Inferior parietal cortex (tissue), 1 donor: ENCODE measurements around the gene SLC27A3.

Source experiments
- DNase-seq: peaks from one replicate; pipeline ENCODE4 v3.0.0-alpha.2; 2016; ENCODE audit errors: extremely low spot score

SLC27A3 gene, protein sequence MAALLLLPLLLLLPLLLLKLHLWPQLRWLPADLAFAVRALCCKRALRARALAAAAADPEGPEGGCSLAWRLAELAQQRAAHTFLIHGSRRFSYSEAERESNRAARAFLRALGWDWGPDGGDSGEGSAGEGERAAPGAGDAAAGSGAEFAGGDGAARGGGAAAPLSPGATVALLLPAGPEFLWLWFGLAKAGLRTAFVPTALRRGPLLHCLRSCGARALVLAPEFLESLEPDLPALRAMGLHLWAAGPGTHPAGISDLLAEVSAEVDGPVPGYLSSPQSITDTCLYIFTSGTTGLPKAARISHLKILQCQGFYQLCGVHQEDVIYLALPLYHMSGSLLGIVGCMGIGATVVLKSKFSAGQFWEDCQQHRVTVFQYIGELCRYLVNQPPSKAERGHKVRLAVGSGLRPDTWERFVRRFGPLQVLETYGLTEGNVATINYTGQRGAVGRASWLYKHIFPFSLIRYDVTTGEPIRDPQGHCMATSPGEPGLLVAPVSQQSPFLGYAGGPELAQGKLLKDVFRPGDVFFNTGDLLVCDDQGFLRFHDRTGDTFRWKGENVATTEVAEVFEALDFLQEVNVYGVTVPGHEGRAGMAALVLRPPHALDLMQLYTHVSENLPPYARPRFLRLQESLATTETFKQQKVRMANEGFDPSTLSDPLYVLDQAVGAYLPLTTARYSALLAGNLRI

DNA sequence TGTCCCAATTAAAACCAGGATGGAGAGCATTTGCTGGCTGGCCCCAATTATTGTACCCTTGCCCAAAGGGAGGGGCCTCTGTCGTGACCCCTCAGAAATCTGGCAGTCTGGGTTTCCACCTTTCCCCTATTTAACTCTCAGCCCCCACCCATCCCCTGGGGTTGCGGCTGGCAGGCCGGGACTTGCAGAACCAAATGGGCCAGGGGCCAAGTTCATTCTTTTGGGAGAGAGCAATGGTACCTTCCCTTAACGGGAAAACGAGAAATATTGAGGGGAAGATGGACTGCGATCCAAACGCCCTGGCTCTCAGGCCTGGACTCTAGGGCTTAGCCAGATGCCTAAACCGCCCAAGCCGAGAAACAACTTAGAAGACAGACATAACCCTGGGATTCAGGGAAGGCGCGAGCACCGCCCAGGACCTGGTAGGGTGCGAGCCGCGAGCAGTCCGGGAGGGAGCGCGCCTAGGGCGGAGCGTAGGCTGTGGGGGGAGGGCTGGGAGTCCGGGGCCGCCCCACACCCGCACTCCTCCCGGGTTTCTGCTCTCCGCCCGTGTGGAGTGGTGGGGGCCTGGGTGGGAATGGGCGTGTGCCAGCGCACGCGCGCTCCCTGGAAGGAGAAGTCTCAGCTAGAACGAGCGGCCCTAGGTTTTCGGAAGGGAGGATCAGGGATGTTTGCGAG, at the start of gene SLC27A3:
Gene SLC27A3 (plus strand): TSS at position 628 of the 678 bp plus-strand sequence. CDS start 91 bp downstream, outside the sequence.
- no peak for DNase-seq

DNA sequence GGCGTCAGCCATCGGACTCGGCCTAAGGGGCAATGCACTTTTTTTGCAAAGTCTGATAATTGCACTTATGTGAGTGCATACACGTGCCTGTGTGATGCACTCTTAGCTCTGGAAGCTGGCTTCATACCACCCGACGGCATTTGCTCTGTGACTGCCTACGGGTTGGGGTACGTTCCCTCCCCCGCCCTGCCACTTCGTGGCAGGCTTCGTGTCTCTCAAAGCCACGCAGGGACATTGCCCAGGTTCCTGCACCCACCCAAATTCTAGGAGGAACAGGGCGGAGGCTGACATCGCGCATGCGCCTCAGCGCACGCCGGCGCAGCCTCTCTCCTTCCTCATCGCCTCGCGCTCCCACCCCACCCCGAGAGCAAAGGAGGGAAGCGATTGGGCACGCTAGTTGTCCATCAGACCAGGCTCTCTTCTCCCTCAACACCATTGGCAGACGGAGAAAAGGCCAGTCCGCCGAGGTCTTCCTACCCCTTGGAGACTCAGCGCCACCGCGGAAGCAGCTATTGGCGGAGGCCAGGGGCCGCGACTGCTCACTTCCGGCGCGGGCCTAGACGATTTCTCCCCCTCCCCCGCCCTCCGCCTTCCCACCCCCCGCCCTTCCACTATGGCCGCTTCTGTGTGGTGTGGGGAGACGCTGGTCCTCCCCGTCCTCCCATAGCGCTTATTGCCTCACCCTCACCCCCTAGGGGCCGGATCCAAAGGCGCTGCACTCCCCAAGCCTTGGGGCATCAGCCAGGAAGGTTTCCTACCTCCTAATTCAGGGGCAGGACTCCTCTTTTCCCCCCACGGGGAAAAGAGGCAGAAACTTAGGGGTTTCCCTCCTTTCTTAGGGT, 47.5 kb upstream of the SLC27A3 start, which contains the start of gene INTS3:
Gene INTS3 (plus strand): TSS at position 588 of the 842 bp plus-strand sequence. CDS start 585 bp downstream, outside the sequence.
- DNase-seq: peak; percentile 99

DNA sequence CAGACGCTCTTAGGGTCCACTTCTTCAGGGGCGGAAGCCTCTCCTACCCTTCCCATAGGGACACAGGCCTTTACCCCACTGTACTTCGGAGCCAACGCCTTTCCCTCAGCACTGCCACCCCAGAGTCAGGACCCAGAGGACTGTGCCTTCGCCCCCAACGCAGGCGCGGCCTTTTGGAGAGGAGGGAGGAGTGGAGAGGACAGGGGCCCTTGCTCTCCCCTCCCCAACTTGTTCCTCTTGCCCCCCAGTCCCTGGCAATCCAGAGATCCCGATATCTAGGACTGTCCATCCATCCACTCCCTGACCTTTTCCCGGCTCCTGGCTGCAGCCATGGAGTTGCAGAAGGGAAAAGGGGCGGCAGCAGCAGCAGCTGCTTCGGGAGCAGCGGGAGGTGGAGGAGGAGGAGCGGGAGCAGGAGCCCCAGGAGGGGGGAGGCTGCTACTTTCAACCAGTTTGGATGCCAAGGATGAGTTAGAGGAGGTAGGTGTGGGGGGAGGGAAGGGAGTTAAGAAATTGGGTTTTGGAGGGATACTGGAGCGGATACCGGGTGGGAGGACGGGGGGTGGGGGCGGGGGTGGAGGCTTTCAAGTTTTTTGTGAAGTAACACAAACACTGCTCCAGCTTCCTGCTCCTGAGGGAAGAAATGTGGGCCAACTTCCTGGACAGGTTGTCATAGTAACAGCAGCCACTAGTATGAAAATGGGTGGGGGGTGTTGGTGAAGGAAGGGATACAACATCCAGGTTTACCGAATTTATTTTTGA, 46.7 kb upstream of the SLC27A3 start:
- no peak for DNase-seq

DNA sequence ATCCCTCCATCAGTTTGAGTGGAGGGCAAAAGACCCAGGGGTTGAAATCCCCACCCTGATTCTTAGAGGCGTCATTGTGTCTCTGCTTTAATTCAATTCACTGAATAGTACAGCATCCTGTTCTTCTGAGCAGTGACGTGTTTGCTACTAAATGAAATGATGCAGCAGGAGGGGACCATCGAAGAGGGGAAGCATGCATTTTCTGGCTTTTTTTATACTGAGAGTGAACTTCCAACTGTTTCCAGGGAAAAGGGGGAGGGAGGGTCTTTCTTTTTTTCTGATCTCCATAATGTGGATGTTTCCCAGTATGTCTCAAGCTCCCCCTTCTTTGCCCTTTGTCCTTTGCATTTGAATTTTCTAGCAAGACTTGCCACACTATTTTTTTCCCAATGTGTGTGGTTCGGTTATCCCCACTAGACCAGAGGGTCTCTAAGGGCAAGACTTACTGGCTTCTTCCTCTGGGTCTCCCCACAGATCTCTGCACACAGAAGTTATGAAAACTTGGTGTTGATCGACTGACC, 44.7 kb upstream of the SLC27A3 start:
- no peak for DNase-seq

DNA sequence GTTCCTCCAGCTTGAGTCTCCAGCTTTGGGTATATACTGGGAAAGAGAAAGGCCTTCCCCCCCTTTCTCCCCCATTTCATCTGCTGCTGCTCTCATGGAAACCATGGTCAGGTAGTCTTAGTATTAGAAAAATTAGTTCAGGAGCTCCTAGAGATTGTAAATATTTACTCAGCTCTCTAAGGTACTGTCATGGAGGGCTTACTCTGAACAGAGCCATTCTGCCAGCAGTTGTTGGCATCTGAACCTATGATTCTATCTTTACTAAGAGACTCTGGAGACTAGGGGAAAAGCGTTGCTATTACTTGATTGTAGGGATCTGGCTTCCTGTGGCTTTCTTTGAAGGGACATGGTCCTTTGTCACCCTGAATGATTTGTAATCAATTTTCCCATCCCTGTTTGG, 41.2 kb upstream of the SLC27A3 start:
- no peak for DNase-seq

DNA sequence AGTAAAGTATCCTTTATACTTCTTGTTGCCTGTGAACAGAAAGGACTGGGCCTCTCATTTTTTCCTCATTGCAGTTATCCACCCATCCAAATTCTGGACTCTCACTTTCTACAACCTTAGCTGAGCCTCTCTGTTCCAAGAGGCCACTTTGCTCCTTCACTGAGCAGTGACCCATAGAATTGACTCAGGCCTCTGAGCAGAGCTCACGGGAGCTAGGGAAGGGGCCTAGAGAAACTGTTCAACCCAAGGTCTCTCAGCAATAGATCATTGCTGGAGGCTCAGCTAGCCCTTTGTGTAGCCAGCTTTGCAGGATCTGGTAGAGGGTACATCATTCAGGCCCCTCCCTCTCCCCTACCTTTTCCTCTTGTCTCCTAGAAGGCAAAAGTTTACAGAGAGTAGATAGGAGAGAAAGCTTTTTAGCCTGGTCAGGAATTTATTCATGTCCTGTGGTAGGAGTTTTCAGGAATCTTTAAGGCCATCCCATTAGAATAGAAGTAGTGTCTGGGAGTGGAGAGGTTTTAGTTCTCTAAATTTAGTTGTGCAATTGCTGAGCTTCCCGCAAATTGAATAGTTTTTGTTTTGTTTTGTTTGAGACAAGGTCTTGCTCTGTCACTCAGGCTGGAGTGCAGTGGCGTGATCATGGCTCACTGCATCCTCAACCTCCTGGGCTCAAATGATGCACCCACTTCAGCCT, 40.7 kb upstream of the SLC27A3 start:
- no peak for DNase-seq

DNA sequence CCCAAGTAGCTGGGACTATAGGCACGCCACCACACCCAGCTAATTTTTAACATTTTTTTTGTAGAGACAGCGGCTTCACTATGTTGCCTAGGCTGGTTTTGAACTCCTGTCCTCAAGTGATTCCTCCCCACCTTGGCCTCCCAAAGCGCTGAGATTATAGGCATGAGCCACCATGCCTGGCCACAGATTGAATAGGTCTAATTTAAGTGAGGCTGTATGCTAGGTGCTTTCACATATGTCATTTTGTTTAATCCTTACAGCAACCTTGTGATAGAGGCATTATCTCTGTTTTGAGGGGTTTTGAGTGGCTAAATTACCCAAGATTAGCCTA, 40.2 kb upstream of the SLC27A3 start:
- DNase-seq: no peak

DNA sequence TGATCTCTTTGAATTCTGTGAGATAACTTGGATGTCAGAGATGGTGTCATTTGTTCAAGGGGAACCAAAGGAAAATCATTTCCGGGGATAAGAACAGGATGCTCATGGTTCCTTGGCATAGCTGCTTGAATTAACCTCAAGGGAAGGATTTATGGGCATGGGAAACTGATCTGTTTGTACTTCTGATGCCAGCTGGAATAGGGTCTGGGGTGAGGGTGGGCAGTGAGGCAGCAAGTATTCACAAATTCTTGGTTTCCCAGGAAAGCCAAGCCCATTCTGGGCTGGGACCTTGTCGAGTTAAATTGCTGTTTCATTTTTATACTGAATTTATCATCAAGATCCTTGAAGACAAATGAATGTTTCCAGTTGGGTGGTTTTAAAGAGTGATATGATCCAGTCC, 33.2 kb upstream of the SLC27A3 start:
- no peak for DNase-seq

DNA sequence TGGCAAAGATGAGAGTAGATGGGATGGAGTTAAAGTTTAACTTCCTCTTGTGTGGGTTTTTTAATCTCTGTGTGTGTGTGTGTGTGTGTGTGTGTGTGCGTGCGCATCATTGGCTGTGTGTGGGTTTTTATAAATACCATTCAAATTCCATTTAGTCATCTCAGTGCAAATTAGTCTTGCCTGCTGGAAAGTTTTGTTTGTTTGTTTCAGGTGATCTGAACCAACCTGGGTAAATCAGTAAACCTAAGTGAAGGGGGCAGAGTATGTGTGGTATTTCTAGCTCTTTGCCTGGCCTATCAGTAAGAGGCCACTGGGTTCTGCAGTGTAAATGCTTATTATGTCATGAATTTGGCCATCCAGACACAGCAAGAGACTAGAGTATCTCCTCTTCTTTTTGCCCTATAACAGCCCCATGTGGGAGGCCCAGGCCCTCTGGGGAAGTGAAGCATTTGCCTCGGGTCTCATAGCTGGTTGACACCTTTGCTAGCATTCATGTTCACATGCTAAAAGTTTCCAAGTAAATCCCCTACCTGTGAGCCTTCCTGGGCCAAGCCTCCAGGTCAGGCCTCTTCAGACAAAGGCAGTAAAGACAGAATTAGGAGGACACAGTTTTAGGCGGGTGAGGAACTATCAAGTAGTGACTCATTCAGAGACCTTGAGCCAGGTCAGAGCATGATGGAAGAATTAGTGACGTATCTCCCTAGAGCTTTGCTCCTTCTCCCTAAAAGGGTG, 32.6 kb upstream of the SLC27A3 start:
- no peak for DNase-seq

DNA sequence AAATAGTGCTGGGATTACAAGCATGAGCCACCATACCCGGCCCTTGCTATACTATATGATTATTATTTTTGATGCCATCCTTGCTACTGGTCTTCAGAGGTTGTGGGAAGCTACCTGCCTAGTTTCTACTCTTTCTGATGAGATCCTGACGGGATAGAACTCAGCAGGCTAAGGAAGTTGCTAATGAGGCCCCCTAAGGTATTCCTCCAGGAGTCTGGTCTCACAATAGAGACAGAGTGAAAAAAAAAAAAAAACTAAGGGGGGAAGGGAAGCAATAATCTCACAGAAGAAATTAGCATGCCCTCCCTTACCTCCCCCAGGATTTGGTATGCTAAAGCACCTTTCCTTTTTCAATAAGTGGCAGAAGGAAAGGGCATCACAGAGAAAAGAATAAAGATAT, 29.8 kb upstream of the SLC27A3 start:
- DNase-seq: no peak

DNA sequence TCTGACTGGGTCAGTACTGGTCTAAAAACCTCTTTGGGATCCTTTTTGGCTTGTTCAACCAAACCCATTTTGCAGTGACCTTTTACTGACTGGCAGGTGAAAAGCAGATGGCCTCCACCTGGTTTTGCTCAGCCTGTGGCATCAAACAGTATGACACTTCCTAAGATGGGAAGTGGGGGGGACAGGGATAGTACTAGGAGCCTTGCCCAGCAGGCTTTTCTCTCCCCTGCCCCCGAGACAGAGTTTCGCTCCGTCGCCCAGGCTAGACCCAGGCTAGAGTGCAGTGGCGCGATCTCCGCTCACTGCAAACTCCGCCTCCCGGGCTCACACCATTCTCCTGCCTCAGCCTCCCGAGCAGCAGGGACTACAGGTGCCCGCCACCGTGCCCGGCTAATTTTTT, 29.0 kb upstream of the SLC27A3 start:
- DNase-seq: no peak

DNA sequence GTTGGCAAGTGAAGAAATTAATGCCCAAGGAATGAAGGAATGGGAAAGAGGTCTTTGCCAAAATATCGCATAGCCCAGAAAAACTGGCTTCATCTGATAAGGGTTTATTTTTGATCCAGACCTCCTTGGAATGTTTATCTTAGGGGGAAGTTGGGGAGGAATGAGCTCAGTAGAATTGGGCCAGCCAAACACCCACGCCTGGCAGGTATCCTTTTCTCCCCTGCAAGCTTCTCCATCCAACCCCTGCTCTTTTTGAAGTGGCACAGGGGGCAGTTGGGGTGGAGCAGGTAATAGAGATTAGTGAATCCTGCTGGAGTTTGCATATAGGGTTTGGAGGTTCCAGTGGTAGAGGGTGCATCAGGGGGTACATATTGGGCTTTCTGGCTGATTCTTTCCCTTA, 26.3 kb upstream of the SLC27A3 start:
- DNase-seq: no peak

DNA sequence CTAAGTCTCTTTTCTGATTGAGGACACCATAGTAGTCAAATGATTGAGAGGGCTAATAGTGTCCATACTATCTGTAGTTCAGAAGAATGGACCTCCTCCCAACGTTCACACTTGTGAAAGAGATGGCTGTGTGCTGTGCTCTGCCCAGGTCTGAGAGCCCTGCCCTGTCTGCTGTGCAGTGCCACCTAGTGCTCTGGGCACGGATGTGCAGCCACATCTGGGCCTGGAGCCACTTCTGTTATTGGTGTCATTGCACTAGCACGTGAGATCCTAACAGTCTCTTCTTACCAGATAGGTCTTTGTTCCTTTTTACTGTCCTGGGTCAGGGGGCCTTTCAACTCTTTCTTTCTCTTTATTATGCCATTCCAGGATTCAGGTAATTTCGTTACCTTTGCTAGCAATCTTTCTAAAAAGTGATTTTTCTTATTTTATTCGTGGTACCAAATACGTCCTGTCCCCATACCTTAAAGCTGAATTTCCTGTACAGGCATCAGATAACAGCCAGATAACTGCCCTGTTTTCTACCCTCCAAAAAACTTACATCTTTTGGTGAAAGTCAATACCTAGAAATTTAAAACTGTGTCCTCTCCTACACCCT, 25.7 kb upstream of the SLC27A3 start:
- DNase-seq: peak; percentile 88

DNA sequence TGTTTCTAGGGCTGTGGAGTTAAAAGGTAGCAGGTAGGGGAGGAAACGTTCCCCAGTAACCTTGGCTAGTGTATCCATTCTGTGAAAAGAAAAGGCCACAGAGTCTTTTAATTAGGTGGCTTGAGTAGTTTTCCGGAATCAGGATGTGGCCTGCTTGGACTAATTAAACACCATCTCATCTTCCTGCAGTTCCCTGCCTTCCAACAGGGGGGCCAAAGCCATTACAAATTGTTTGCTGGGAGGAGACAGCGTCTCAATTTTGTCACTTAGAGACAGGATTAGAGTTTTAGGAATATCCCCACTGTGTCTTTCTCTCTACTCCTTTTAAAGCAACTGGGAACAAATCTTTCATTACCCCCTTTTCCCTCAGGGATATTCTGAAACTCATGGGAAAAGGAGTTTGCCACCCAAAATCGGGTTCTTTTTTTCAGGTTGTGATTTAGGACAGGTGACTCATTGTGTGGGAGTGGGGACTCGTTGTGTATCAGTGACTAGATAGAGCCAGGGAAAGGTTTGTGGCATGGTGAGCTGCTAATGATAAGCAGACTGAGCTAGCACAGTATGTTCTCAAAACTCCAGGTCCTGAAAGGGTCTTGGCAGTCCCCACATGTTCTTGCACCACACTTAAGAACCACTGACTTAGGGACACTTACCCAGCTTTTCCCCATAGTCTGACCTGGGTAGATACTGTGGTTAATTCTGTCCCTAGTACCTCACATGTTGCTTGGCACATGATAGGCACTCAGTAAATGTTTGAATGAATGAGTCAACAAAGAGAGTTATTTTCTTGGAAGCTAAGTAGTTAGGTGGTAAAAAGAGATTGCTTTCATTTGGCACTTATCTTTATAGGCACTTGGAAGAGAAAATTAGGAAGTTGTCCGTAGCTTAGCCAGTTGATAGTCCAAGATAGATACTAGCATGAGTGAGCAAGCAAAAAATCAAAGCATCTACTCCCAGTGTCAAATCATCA, 24.9 kb upstream of the SLC27A3 start:
- peak; percentile 19 for DNase-seq

DNA sequence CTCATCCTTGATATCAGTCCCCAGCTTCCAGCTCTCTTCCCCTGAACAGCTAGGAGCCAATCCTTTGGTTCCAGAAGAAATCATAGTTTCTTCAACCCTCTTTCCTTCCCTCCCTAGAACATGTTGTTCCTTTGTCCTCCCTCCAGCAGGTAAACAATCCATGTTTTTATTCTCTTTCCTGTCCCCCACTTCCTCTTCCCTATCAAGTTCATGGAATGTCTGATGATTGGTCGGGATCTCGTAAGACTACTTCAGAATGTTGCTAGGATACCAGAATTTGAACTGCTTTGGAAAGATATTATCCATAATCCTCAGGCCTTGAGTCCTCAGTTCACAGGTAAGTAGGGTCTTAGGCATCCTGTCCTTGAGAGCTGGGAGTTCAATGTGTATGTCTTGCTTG, 23.1 kb upstream of the SLC27A3 start:
- DNase-seq: no peak

DNA sequence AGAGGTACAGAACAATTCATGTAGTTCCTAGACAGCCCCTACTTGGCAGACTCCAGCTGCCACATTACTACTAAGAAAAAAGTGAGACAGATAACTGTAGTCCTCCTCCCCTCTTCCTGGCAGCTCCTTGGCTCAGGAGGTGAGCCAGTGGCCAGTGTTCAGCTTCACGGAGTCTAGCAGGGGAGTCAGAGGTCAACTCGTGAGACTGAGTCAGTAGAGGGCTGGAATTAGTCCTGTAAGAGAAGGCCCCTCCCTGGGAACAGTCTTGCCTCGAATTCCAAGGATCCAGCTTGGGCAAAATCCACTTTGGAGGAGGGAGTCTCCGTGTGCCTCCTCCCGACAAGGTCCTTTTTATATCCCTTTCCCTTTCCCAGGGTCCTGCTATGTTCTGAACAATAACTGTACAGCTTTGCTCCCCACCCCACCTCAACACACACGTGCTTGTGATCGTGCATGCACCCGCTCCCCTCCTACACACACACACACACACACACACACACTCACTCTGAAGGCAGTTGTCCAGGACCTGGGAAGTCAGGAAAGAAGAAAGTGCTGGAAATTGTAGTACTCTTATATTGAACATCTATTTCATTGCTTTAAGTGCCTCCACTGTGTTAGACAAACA, 22.5 kb upstream of the SLC27A3 start:
- DNase-seq: no peak

DNA sequence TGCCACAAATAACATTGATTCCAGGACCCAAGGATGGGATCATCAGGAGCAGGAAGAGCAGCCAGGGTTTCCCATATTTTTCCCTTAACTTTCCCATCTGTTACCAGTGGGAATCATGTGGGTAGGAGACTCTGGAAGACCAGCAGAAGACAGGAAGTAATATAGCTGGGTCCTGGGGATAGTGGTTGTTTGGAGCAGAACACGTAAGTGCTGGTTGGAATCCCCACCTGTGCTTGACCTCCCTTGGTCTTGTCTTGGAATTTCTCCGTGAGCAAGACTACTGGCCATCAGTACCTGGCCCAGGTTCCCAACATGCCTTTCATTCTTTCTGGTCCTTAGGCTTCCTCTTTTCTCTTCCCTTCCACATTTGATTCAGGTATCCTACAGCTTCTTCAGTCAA, 20.9 kb upstream of the SLC27A3 start:
- DNase-seq: no peak
